CD4-positive, alpha-beta T cell (primary cell): ENCODE data around the gene PLIN4. TPM values are rescaled to one million over a fixed set of nuclear protein-coding genes. Genes with fewer than 3 reads are reported as not detected.

Experiments
- ATAC-seq: fragments of 200-7000 bp; cut with Tn5 transposase; one replicate; pipeline ENCODE4 v1.10.0; 2022; ENCODE audit warnings: mild to moderate bottlenecking; ENCODE audit not compliant: poor library complexity
- CTCF ChIA-PET: fragments of 350-600 bp; sonication (Branson Sonifier 250); formaldehyde crosslinking; loops from one replicate; lab custom pipeline; 2021; ENCODE audit warnings: antibody characterized with exemption, inconsistent platforms; lab: Charles Lee
- POLR2A ChIA-PET: fragments of 350-600 bp; sonication (Branson Sonifier 250); formaldehyde crosslinking; loops from one replicate; lab custom pipeline; 2021; ENCODE audit warnings: antibody characterized with exemption, inconsistent platforms; lab: Charles Lee
- DNase-seq, 14 experiments: peaks; one replicate each; pipeline ENCODE4 v3.0.0-alpha.2; 2013 to 2020; ENCODE audit warnings: mixed read lengths in 2 of 14
- H3K27ac ChIP-seq, 2 donors: one replicate each; pipeline versions ENCODE4 v1.5.1 to v1.7.0; 2013; ENCODE audit warnings: low read length in 2 of 2, low read depth in 1 of 2, mild to moderate bottlenecking in 1 of 2
- H3K27me3 ChIP-seq, 2 experiments: 1 replicate in 1 of 2; 2 replicates in 1 of 2; pipeline versions ENCODE4 v1.6.1 to v1.7.0; 2013; ENCODE audit warnings: low read length in 2 of 2, control low read depth in 1 of 2, mild to moderate bottlenecking in 1 of 2, moderate library complexity in 1 of 2; ENCODE audit not compliant: insufficient read depth in 2 of 2, control insufficient read depth in 1 of 2
- H3K36me3 ChIP-seq: one replicate; pipeline ENCODE4 v1.6.1; 2013; ENCODE audit warnings: low read length, control low read depth; ENCODE audit not compliant: insufficient read depth
- H3K4me1 ChIP-seq: one replicate; pipeline ENCODE4 v1.6.1; 2013; ENCODE audit warnings: low read length, control low read depth; ENCODE audit not compliant: insufficient read depth
- H3K4me3 ChIP-seq: one replicate; pipeline ENCODE4 v1.5.1; 2013; ENCODE audit warnings: mild to moderate bottlenecking, low read length, moderate library complexity
- H3K9me3 ChIP-seq, 2 experiments: 1 replicate in 1 of 2; 2 replicates in 1 of 2; pipeline versions ENCODE4 v1.6.1 to v1.7.0; 2013; ENCODE audit warnings: low read length in 2 of 2, mild to moderate bottlenecking in 2 of 2, control low read depth in 1 of 2, moderate library complexity in 1 of 2; ENCODE audit not compliant: control insufficient read depth in 1 of 2, insufficient read depth in 1 of 2
- H3K27ac Mint-ChIP-seq: one replicate; pipeline ENCODE4 v1.8.0; 2020; ENCODE audit warnings: mixed read lengths
- H3K27me3 Mint-ChIP-seq: one replicate; pipeline ENCODE4 v1.8.0; 2021; ENCODE audit warnings: mixed read lengths
- H3K36me3 Mint-ChIP-seq: one replicate; pipeline ENCODE4 v1.8.0; 2021; ENCODE audit warnings: low read depth, mixed read lengths
- H3K4me1 Mint-ChIP-seq: one replicate; pipeline ENCODE4 v1.8.0; 2021; ENCODE audit warnings: low read depth, mixed read lengths
- H3K4me3 Mint-ChIP-seq: one replicate; pipeline ENCODE4 v1.8.0; 2020; ENCODE audit warnings: mild to moderate bottlenecking, mixed read lengths
- H3K9me3 Mint-ChIP-seq: one replicate; pipeline ENCODE4 v1.8.0; 2020; ENCODE audit warnings: mixed read lengths
- intact Hi-C, 2 experiments: fragments of 100-400 bp; cut with DNase I in 1 of 2; cut with micrococcal nuclease in 1 of 2; formaldehyde crosslinking; loops; one replicate each; pipeline versions ENCODE4 v1.15.1 to v1.9.0; 2023 to 2025; cut with DNase I, micrococcal nuclease
- total RNA-seq, 174 experiments: library from RNA in 2 of 174; stranded (reverse) in 2 of 174; gene quantifications; one replicate each; pipeline ENCODE4 v1.2.3 and lab custom pipeline; 2021 to 2026
- TF ChIP-seq, protein P1 (sequence below): fragments of 200-600 bp; IDR thresholded peaks from one replicate; pipeline ENCODE4 v1.8.0; 2022; ENCODE audit warnings: antibody characterized with exemption, mild to moderate bottlenecking

Gene PLIN4
- total RNA-seq, 2 experiments from 2014 or later: not detected

DNA sequence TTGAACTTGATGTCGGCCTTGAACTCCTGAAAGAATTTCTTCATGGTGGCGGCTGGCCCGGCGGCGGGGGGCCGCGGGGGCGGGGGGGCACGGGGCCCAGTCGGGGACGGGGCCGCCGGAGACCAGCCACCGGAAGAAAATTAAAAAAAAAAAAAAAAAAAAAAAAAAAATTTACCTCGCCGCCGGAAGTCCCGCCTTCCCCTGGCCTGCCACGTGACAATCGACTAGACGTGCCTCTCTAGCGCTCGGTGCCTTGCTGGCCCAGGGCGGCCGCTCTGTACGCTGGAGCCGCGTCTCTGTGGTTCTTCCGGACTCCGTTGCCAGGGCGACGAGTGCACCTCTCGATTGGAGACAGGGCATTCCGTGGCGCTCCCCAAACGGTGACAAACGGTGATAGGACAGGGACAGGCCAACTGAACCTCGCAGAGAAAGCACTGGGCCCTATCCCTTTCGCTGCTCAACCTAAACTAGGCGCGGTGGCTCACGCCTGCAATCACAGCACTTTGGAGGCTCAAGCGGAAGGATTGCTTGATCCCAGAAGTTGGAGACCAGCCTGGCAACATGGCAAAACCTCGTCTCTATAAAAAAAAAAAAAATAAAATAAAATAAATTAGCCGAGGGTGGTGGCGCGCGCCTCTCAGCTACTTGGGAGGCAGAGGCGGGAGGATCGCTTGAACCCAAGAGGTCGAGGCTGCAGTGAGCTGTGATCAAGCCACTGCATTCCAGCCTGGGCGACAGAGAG is 60.5 kb downstream of the PLIN4 start, which contains the start of gene UBXN6:
Gene UBXN6 (minus strand): TSS at position 141 of the 742 bp plus-strand sequence. CDS start 97 bp downstream, at position 44.
- DNase-seq (peak; percentile 96 to 100 (median 98)), ATAC-seq (peak; percentile 95)
- TF ChIP-seq, protein P1, sequence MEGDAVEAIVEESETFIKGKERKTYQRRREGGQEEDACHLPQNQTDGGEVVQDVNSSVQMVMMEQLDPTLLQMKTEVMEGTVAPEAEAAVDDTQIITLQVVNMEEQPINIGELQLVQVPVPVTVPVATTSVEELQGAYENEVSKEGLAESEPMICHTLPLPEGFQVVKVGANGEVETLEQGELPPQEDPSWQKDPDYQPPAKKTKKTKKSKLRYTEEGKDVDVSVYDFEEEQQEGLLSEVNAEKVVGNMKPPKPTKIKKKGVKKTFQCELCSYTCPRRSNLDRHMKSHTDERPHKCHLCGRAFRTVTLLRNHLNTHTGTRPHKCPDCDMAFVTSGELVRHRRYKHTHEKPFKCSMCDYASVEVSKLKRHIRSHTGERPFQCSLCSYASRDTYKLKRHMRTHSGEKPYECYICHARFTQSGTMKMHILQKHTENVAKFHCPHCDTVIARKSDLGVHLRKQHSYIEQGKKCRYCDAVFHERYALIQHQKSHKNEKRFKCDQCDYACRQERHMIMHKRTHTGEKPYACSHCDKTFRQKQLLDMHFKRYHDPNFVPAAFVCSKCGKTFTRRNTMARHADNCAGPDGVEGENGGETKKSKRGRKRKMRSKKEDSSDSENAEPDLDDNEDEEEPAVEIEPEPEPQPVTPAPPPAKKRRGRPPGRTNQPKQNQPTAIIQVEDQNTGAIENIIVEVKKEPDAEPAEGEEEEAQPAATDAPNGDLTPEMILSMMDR: no peak
- Mint-ChIP-seq H3K4me3 (peak within 1 kb of the TSS; percentile 94), H3K36me3 (peaks cover 21% of the 10 kb centered on the region), H3K27ac (peak within 1 kb of the TSS; percentile 89), H3K4me1 (peaks cover 16% of the 10 kb centered on the region), H3K9me3 (no peaks in the 10 kb centered on the region), H3K27me3 (no peaks in the 10 kb centered on the region)
- POLR2A ChIA-PET: interaction anchor here (0.6 to 4.2 kb wide), 4 partner anchors 13 to 695 kb away, joined by 3 to 36 read pairs (median 3); partner anchors contain the start of genes HDGFL2, MPND, MRPL54 and YJU2
- CTCF ChIA-PET: interaction anchor here (1.1 kb wide), 1 partner anchor 57 kb away, joined by 4 read pairs; the partner anchor contains the start of gene SH3GL1
- Histone ChIP-seq H3K9me3 (no peaks in the 10 kb centered on the region), H3K27ac (peak within 1 kb of the TSS; percentile 49 to 68), H3K4me3 (peak within 1 kb of the TSS; percentile 70), H3K36me3 (peaks cover 21% of the 10 kb centered on the region), H3K27me3 (no peaks in the 10 kb centered on the region), H3K4me1 (peaks cover 25% of the 10 kb centered on the region)
- intact Hi-C loops: loop anchor here (1.0 to 5.0 kb wide), 8 partner anchors 13 to 276 kb away; partner anchors contain the start of genes CHAF1A (in 2 of the 2), ANKRD24 (in 1 of the 2), HDGFL2 (in 1 of the 2) and SH3GL1 (in 1 of the 2)

DNA sequence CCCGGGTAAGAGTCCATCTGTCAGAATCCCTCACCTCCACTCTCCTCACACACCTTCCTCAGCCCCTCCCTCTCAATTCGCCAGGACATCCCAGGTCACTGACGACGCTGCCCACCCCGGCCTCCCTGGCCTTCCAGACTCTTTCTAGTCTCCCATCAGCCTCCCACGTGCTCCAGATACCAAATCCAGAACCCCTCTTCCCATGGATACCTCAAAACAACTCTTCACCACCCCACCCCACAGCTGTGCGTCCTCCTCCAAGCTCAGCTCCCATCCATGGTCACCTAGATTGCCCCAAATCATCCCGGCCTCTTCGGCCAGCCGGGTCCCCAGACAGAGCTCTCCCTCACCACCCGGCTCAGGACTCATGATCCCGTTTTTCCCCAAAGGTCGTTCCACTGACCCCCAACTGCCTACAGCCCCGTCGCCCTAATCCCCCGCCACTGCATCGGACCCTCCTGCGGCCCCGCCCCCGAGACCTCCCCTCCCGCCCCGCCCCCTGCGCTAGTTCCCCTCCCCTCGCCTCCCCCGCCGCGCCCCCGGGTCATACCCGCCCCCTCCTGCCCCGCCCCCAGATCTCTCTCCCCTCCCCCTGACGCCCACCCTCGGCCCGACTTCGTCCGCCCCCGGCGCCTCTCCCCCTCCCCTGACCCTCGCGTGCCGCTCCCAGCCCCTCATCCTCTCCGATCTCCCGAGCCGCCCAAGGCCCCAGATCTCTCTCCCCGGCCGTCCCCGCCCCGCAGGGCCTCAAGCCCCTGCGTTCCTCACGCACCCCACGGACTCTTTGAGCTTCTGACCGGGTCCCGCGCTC is 61.2 kb downstream of the PLIN4 start:
- Mint-ChIP-seq H3K9me3 (no peaks in the 10 kb centered on the region), H3K27me3 (no peaks in the 10 kb centered on the region), H3K4me1 (peaks cover 16% of the 10 kb centered on the region), H3K27ac (peak overlapping the region; percentile 89), H3K36me3 (peaks cover 29% of the 10 kb centered on the region), H3K4me3 (peak overlapping the region; percentile 94)
- Histone ChIP-seq H3K27ac (peak overlapping the region; percentile 49 to 68), H3K36me3 (peaks cover 29% of the 10 kb centered on the region), H3K4me1 (peaks cover 25% of the 10 kb centered on the region), H3K4me3 (peak overlapping the region; percentile 70), H3K9me3 (no peaks in the 10 kb centered on the region), H3K27me3 (no peaks in the 10 kb centered on the region)
- ChIA-PET CTCF (interaction anchor here (1.1 kb wide), 1 partner anchor 57 kb away, joined by 4 read pairs; the partner anchor contains the start of gene SH3GL1), POLR2A (interaction anchor here (0.6 to 4.2 kb wide), 4 partner anchors 14 to 694 kb away, joined by 3 to 36 read pairs (median 3); partner anchors contain the start of genes HDGFL2, MPND, MRPL54 and YJU2)
- DNase-seq (peak in 12 of 14 experiments; percentile 18 to 76 (median 46)), ATAC-seq (peak; percentile 21)
- intact Hi-C loops: loop anchor here (1.0 to 5.0 kb wide), 8 partner anchors 14 to 275 kb away; partner anchors contain the start of genes CHAF1A (in 2 of the 2), ANKRD24 (in 1 of the 2), HDGFL2 (in 1 of the 2) and SH3GL1 (in 1 of the 2)
- TF ChIP-seq, protein P1: no peak

DNA sequence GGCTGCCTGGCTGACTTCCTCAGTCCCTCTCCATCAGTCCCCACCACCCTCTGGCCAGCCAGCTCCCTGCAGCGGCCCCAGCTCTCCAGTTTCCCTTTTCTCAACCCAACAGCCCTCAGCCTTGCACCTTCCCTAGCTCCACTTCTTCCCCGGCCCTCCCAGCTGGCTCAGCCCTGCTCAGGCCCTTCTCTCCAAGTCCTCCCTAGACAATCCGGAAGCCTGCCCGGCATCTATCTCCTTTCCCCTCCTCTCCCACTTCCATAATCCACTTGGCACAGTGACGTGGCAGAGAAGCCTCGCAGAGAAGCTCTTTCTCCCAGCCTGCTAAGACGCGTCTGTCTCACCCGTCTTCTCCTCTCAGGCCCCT is 61.8 kb downstream of the PLIN4 start:
- H3K27me3 ChIP-seq: no peaks in the 10 kb centered on the region
- no peaks in the 10 kb centered on the region for H3K9me3 ChIP-seq
- Mint-ChIP-seq H3K27ac (peak overlapping the region; percentile 89), H3K27me3 (no peaks in the 10 kb centered on the region), H3K9me3 (no peaks in the 10 kb centered on the region), H3K4me3 (peak overlapping the region; percentile 94), H3K4me1 (peaks cover 16% of the 10 kb centered on the region), H3K36me3 (peaks cover 32% of the 10 kb centered on the region)
- ChIA-PET CTCF (interaction anchor here (1.1 kb wide), 1 partner anchor 56 kb away, joined by 4 read pairs; the partner anchor contains the start of gene SH3GL1), POLR2A (interaction anchor here (1.1 to 4.2 kb wide), 2 partner anchors 15 to 694 kb away, joined by 3 to 36 read pairs; partner anchors contain the start of genes HDGFL2 and MRPL54)
- peak overlapping the region; percentile 70 for H3K4me3 ChIP-seq
- DNase-seq (peak in 2 of 14 experiments; percentile 35 to 43), ATAC-seq (no peak)
- H3K36me3 ChIP-seq: peaks cover 33% of the 10 kb centered on the region
- H3K27ac ChIP-seq: peak overlapping the region; percentile 49 to 68
- H3K4me1 ChIP-seq: peaks cover 25% of the 10 kb centered on the region
- intact Hi-C loops: loop anchor here (2.0 to 5.0 kb wide), 5 partner anchors 54 to 274 kb away; partner anchors contain the start of genes ANKRD24 (in 1 of the 2), CHAF1A (in 1 of the 2), SH3GL1 (in 1 of the 2) and SIRT6 (in 1 of the 2)
- TF ChIP-seq, protein P1: no peak
